Measurements from ENCODE around the gene GRM7.

GRCh38 chr3:7790141-7790540, 929.2 kb downstream of the GRM7 start:
- TF ChIP-seq POLR2A (IDR thresholded peaks at IDR 0.05; ENCODE audit: borderline replicate concordance, extremely low read depth, insufficient read depth, insufficient read length): no peak
- TF ChIP-seq POLR2AphosphoS5 (IDR thresholded peaks at IDR 0.05; ENCODE audit: low read depth, low read length): no peak
- TF ChIP-seq CTCF (IDR thresholded peaks at IDR 0.05 in 2 of 3, conservative IDR thresholded peaks at IDR 0.05 in 1 of 3; ENCODE audit: borderline replicate concordance in 1 of 3, insufficient read depth in 1 of 3, low read depth in 2 of 3, low read length in 2 of 3): no peak
- no peak for TF ChIP-seq ZFX (IDR thresholded peaks at IDR 0.05)
- TF ChIP-seq SP1 (IDR thresholded peaks at IDR 0.05; ENCODE audit: low read depth): no peak
- no peak for TF ChIP-seq RAD21 (IDR thresholded peaks at IDR 0.05; ENCODE audit: low read depth)
- TF ChIP-seq EZH2phosphoT487 (IDR thresholded peaks at IDR 0.05; ENCODE audit: borderline replicate concordance): no peak
- no peak for TF ChIP-seq SRF (IDR thresholded peaks at IDR 0.05; ENCODE audit: low read depth)
- TF ChIP-seq, protein P1, sequence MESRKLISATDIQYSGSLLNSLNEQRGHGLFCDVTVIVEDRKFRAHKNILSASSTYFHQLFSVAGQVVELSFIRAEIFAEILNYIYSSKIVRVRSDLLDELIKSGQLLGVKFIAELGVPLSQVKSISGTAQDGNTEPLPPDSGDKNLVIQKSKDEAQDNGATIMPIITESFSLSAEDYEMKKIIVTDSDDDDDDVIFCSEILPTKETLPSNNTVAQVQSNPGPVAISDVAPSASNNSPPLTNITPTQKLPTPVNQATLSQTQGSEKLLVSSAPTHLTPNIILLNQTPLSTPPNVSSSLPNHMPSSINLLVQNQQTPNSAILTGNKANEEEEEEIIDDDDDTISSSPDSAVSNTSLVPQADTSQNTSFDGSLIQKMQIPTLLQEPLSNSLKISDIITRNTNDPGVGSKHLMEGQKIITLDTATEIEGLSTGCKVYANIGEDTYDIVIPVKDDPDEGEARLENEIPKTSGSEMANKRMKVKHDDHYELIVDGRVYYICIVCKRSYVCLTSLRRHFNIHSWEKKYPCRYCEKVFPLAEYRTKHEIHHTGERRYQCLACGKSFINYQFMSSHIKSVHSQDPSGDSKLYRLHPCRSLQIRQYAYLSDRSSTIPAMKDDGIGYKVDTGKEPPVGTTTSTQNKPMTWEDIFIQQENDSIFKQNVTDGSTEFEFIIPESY (IDR thresholded peaks at IDR 0.05; ENCODE audit: extremely low read depth, insufficient replicate concordance, low read length): no peak
- TF ChIP-seq, protein P2, sequence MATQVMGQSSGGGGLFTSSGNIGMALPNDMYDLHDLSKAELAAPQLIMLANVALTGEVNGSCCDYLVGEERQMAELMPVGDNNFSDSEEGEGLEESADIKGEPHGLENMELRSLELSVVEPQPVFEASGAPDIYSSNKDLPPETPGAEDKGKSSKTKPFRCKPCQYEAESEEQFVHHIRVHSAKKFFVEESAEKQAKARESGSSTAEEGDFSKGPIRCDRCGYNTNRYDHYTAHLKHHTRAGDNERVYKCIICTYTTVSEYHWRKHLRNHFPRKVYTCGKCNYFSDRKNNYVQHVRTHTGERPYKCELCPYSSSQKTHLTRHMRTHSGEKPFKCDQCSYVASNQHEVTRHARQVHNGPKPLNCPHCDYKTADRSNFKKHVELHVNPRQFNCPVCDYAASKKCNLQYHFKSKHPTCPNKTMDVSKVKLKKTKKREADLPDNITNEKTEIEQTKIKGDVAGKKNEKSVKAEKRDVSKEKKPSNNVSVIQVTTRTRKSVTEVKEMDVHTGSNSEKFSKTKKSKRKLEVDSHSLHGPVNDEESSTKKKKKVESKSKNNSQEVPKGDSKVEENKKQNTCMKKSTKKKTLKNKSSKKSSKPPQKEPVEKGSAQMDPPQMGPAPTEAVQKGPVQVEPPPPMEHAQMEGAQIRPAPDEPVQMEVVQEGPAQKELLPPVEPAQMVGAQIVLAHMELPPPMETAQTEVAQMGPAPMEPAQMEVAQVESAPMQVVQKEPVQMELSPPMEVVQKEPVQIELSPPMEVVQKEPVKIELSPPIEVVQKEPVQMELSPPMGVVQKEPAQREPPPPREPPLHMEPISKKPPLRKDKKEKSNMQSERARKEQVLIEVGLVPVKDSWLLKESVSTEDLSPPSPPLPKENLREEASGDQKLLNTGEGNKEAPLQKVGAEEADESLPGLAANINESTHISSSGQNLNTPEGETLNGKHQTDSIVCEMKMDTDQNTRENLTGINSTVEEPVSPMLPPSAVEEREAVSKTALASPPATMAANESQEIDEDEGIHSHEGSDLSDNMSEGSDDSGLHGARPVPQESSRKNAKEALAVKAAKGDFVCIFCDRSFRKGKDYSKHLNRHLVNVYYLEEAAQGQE (IDR thresholded peaks at IDR 0.05; ENCODE audit: low read depth): no peak
- TF ChIP-seq MAX (IDR thresholded peaks at IDR 0.05): no peak
- TF ChIP-seq ZNF274 (IDR thresholded peaks at IDR 0.05; ENCODE audit: low read depth, low read length): no peak
